Osteoblast (primary cell): Measurements from ENCODE around the gene TIMP4. TPM values are rescaled to one million over a fixed set of nuclear protein-coding genes. Genes with fewer than 3 reads are reported as not detected.

Source experiments
- DNase-seq: peaks from one replicate; pipeline ENCODE4 v3.0.0; 2011; ENCODE audit warnings: low spot score, mixed read lengths; ENCODE audit not compliant: insufficient read length; ENCODE audit errors: missing footprints
- H2AFZ ChIP-seq: 2 replicates; pipeline ENCODE4 v1.6.0; 2011; ENCODE audit warnings: mild to moderate bottlenecking, low read length
- H3K27ac ChIP-seq: 2 replicates; pipeline ENCODE4 v1.5.1; 2011; ENCODE audit warnings: mild to moderate bottlenecking, low read depth, low read length, moderate library complexity
- H3K27me3 ChIP-seq: 2 replicates; pipeline ENCODE4 v1.6.0; 2012; ENCODE audit warnings: mild to moderate bottlenecking, control low read depth, inconsistent platforms, low read length, moderate library complexity; ENCODE audit not compliant: insufficient read depth
- H3K36me3 ChIP-seq: 2 replicates; pipeline ENCODE4 v1.5.1; 2011; ENCODE audit warnings: mild to moderate bottlenecking, low read length, control low read depth, moderate library complexity; ENCODE audit not compliant: insufficient read depth
- H3K4me1 ChIP-seq: 2 replicates; pipeline ENCODE4 v1.5.1; 2011; ENCODE audit warnings: mild to moderate bottlenecking, low read length, control low read depth, moderate library complexity; ENCODE audit not compliant: insufficient read depth
- H3K4me2 ChIP-seq: 2 replicates; pipeline ENCODE4 v1.6.0; 2011; ENCODE audit warnings: mild to moderate bottlenecking, low read length; ENCODE audit not compliant: insufficient read depth
- H3K4me3 ChIP-seq: fragments of 200-600 bp; sonication (generic); 3 replicates; pipeline ENCODE4 v1.5.1; 2012; ENCODE audit warnings: mild to moderate bottlenecking, low read length, inconsistent platforms; ENCODE audit not compliant: insufficient read depth
- H3K79me2 ChIP-seq: 2 replicates; pipeline ENCODE4 v1.6.0; 2012; ENCODE audit warnings: mild to moderate bottlenecking, low read length, control low read depth, inconsistent platforms; ENCODE audit not compliant: insufficient read depth
- H3K9me3 ChIP-seq: 2 replicates; pipeline ENCODE4 v1.5.1; 2011; ENCODE audit warnings: low read depth, low read length, control low read depth
- H4K20me1 ChIP-seq: 2 replicates; pipeline ENCODE4 v1.6.0; 2012; ENCODE audit warnings: mild to moderate bottlenecking, low read length, control low read depth; ENCODE audit not compliant: insufficient read depth
- total RNA-seq: library from RNA; depleted of rRNA; stranded (reverse); fragments of >200 nt; gene quantifications from 2 replicates; pipeline ENCODE4 v1.2.3, GENCODE V29; 2012
- TF ChIP-seq, protein P1 (sequence below): IDR thresholded peaks from 2 replicates; pipeline ENCODE4 v1.5.1; 2011; ENCODE audit warnings: mild to moderate bottlenecking, low read depth, low read length, moderate library complexity; ENCODE audit errors: extremely low read depth

Gene TIMP4
- total RNA-seq, 1 donor, result 3.3 TPM

GRCh38 chr3:12181301-12181700 is 22.6 kb upstream of the TIMP4 start:
- Histone ChIP-seq H2AFZ (no peak overlapping the region), H3K4me2 (no peak overlapping the region), H3K4me3 (no peak overlapping the region), H3K36me3 (no peaks in the 10 kb centered on the region), H3K27ac (no peak overlapping the region), H4K20me1 (peaks cover 3% of the 10 kb centered on the region), H3K27me3 (no peaks in the 10 kb centered on the region), H3K9me3 (no peaks in the 10 kb centered on the region), H3K79me2 (no peaks in the 10 kb centered on the region), H3K4me1 (peaks cover 29% of the 10 kb centered on the region)
- no peak for DNase-seq
- TF ChIP-seq, protein P1, sequence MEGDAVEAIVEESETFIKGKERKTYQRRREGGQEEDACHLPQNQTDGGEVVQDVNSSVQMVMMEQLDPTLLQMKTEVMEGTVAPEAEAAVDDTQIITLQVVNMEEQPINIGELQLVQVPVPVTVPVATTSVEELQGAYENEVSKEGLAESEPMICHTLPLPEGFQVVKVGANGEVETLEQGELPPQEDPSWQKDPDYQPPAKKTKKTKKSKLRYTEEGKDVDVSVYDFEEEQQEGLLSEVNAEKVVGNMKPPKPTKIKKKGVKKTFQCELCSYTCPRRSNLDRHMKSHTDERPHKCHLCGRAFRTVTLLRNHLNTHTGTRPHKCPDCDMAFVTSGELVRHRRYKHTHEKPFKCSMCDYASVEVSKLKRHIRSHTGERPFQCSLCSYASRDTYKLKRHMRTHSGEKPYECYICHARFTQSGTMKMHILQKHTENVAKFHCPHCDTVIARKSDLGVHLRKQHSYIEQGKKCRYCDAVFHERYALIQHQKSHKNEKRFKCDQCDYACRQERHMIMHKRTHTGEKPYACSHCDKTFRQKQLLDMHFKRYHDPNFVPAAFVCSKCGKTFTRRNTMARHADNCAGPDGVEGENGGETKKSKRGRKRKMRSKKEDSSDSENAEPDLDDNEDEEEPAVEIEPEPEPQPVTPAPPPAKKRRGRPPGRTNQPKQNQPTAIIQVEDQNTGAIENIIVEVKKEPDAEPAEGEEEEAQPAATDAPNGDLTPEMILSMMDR, result no peak

GRCh38 chr3:12180631-12181030 is 21.9 kb upstream of the TIMP4 start:
- Histone ChIP-seq H3K79me2 (no peaks in the 10 kb centered on the region), H3K9me3 (no peaks in the 10 kb centered on the region), H4K20me1 (peaks cover 3% of the 10 kb centered on the region), H2AFZ (peak overlapping the region; percentile 54), H3K4me2 (no peak overlapping the region), H3K36me3 (no peaks in the 10 kb centered on the region), H3K4me3 (no peak overlapping the region), H3K27ac (no peak overlapping the region), H3K27me3 (no peaks in the 10 kb centered on the region), H3K4me1 (peaks cover 29% of the 10 kb centered on the region)
- TF ChIP-seq, protein P1, result no peak
- no peak for DNase-seq

- H2AFZ ChIP-seq, result peak overlapping the region; percentile 54
- H3K27ac ChIP-seq, result no peak overlapping the region
- TF ChIP-seq, protein P1, result no peak
- peaks cover 3% of the 10 kb centered on the region for H4K20me1 ChIP-seq
- no peaks in the 10 kb centered on the region for H3K27me3 ChIP-seq
- H3K79me2 ChIP-seq, result no peaks in the 10 kb centered on the region
- H3K4me1 ChIP-seq, result peaks cover 32% of the 10 kb centered on the region
- no peak overlapping the region for H3K4me3 ChIP-seq
- H3K9me3 ChIP-seq, result no peaks in the 10 kb centered on the region
- DNase-seq, result peak; percentile 88
- no peaks in the 10 kb centered on the region for H3K36me3 ChIP-seq
- no peak overlapping the region for H3K4me2 ChIP-seq
These were observed 21.5 kb upstream of the TIMP4 start for GRCh38 chr3:12180218-12180617.

DNA sequence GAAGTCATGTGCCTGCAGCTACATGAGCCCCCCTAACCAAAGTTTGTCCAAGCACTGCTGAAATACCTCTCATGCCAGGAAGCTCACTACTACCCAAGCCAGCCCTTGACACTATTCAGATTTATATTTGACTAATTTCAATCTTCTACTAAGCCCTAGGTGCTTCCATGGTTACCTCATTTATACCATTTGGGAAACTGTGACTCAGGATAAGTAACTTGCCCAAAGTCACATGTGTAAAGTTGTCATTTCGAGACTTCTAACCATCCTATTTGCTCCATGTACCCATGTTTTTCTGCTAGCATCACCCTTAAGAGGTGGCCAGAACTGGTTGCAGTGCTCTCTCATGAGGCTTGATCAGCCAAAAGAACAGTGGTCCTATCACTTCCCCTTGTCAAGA is 20.7 kb upstream of the TIMP4 start:
- no peak overlapping the region for H2AFZ ChIP-seq
- H3K4me2 ChIP-seq, result no peak overlapping the region
- no peak for DNase-seq
- H4K20me1 ChIP-seq, result peaks cover 3% of the 10 kb centered on the region
- TF ChIP-seq, protein P1, result no peak
- no peaks in the 10 kb centered on the region for H3K9me3 ChIP-seq
- H3K79me2 ChIP-seq, result no peaks in the 10 kb centered on the region
- H3K27me3 ChIP-seq, result no peaks in the 10 kb centered on the region
- no peak overlapping the region for H3K4me3 ChIP-seq
- peaks cover 33% of the 10 kb centered on the region for H3K4me1 ChIP-seq
- H3K27ac ChIP-seq, result no peak overlapping the region
- no peaks in the 10 kb centered on the region for H3K36me3 ChIP-seq
